Astrocyte of the cerebellum (primary cell): ENCODE measurements around the gene HMCN2.
"Not testable (repeated sequence)": the region's sequence is repeated elsewhere in the genome, so short reads cannot be mapped to it uniquely, and the experiment has no call there.

Experiments used
- DNase-seq: peaks from one replicate; pipeline ENCODE4 v3.0.0-alpha.2; 2011; ENCODE audit warnings: low read depth
- H3K4me3 ChIP-seq: 2 replicates; pipeline ENCODE4 v1.5.1; 2011; ENCODE audit warnings: mild to moderate bottlenecking, low read depth, low read length, moderate library complexity
- CTCF ChIP-seq: IDR thresholded peaks from 2 replicates; pipeline ENCODE4 v1.5.1; 2012; ENCODE audit warnings: low read length, low read depth, moderate library complexity, mild to moderate bottlenecking; ENCODE audit errors: missing control alignments
- in situ Hi-C: cut with HindIII; loops from 2 replicates; pipeline ENCODE4 v1.10.0; 2017; ENCODE audit warnings: low sequenced_read_pairs

The HMCN2 gene

GRCh38 chr9:130394814-130395470 lies 129.4 kb downstream of the HMCN2 start:
- TF ChIP-seq CTCF: no peak
- H3K4me3 ChIP-seq: no peak overlapping the region
- DNase-seq: no peak
- in situ Hi-C loops: no loop called here

GRCh38 chr9:130395810-130396435 lies 130.4 kb downstream of the HMCN2 start:
- no peak for TF ChIP-seq CTCF
- no peak overlapping the region for H3K4me3 ChIP-seq
- DNase-seq: no peak
- in situ Hi-C loops: no loop called here

DNA sequence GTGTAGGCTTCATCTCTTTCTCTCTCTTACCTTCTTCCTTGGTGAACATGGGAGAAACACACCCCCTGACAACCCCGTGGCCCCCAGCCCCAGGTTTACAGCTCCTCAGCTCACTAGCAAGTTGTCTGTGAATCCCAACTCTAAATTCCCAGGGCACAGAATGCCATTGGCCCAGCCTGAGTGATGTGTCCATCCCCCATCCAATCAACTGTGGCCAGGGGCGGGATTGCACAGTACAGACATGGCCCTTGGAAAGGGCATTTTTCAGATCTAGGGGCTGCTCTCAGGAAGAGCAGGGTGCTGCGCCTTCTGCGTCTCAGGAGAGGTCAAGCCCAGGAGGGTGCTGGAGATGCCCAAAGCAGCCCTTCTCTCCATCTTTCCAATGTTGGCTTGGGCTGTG lies 131.0 kb downstream of the HMCN2 start:
- H3K4me3 ChIP-seq: no peak overlapping the region
- no peak for TF ChIP-seq CTCF
- in situ Hi-C loops: no loop called here
- no peak for DNase-seq

DNA sequence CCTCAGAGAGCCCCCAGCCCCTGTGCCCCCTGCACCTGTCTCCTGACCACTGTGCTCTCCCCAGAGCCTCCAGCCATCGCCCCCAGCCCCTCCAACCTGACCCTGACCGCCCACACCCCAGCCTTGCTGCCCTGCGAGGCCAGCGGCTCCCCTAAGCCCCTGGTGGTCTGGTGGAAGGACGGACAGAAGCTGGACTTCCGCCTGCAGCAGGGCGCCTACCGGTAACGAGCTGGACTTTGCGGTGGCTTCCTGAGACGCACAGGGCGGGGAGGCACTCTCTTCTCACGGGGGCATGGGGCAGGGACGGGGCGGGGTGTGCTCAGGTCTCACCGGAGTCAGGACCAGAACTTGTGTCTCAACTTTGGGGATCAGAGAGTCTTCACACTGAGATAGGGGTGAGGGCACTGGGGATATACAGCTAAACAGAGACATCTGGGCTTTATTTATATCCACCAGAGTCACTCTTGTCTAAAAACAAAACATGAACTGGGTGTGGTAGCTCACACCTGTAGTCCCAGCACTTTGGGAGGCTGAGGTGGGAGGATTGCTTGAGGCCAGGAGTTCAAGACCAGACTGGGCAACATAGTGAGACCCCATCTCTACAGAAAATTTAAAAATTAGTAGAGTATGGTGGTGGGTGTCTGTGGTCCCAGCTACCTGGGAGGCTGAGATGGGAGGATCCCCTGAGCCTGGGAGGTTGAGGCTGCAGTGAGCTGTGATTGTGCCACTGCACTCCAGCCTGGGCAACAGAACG lies 133.1 kb downstream of the HMCN2 start:
- TF ChIP-seq CTCF: no peak
- in situ Hi-C loops: no loop called here
- no peak overlapping the region for H3K4me3 ChIP-seq
- DNase-seq: no peak

DNA sequence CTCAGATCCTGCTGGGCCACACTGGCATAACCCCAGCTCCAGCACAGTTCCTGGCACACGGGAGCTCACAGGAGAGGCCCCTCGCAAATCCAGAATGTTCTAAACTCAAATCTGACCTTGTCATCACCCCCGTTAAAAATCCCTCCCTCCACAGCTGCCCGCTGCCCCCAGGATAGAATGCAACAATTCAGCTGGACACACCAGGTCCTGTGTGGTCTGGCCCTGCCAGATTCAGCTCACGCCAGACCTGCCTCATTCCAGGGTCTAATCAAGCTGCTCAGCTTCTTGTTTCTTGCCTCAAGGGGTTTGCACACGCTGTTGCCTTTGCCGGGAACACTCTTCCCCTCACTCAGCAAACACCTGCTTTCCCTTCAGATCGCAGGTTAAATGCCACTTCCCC lies 134.2 kb downstream of the HMCN2 start:
- in situ Hi-C loops: no loop called here
- no peak overlapping the region for H3K4me3 ChIP-seq
- no peak for DNase-seq
- no peak for TF ChIP-seq CTCF

- DNase-seq: no peak
- H3K4me3 ChIP-seq: no peak overlapping the region
- no peak for TF ChIP-seq CTCF
- in situ Hi-C loops: no loop called here
These were observed 135.3 kb downstream of the HMCN2 start for GRCh38 chr9:130400870-130401269.

DNA sequence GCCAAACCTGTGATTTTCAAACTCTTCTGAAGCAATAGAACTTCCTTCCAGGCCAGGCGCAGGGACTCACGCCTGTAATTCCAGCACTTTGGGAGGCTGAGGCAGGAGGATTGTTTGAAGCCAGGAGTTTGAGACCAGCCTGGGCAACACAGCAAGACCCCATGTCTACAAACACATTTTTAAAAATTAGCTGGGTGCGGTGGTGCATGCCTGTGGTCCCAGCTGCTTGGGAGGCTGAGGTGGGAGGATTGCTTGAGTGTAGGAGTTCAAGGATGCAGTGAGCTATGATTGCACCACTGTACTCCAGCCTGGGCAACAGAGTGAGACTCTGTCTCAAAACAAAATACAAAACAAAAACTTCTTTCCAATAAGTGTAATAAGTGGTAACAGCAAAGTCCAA lies 136.2 kb downstream of the HMCN2 start:
- DNase-seq, H3K4me3 ChIP-seq, in situ Hi-C loops: not testable (repeated sequence)
